SU-DHL-6 (cell line): Measurements from ENCODE around the gene LDB1.

Source experiments
- H2AFZ ChIP-seq: fragments of 200-600 bp; sonication (generic); 2 replicates; pipeline ENCODE4 v1.6.1; 2014; ENCODE audit warnings: low read depth, mild to moderate bottlenecking, moderate library complexity, mixed read lengths, antibody characterized with exemption, low read length; ENCODE audit not compliant: severe bottlenecking
- H3F3A ChIP-seq: fragments of 200-600 bp; shearing (Covaris generic); 2 replicates; pipeline ENCODE4 v1.6.0; 2016; ENCODE audit warnings: antibody characterized with exemption, mild to moderate bottlenecking; ENCODE audit not compliant: insufficient read depth
- H3K27ac ChIP-seq: fragments of 200-600 bp; sonication (generic); 2 replicates; pipeline ENCODE4 v1.5.1; 2016; ENCODE audit warnings: low read depth, mild to moderate bottlenecking, low read length, moderate library complexity, mixed read lengths
- H3K27me3 ChIP-seq: fragments of 200-600 bp; sonication (generic), shearing (Covaris generic); 2 replicates; pipeline ENCODE4 v1.6.0; 2014; ENCODE audit warnings: mild to moderate bottlenecking, low read length
- H3K36me3 ChIP-seq: fragments of 200-600 bp; sonication (generic); 2 replicates; pipeline ENCODE4 v1.6.1; 2014; ENCODE audit warnings: mild to moderate bottlenecking, low read length, mixed read lengths
- H3K4me2 ChIP-seq: fragments of 300-600, 200-600 bp; shearing (Covaris generic), sonication (generic); 2 replicates; pipeline ENCODE4 v1.6.0; 2014; ENCODE audit warnings: low read length, low read depth, mild to moderate bottlenecking; ENCODE audit not compliant: poor library complexity, severe bottlenecking
- H3K4me3 ChIP-seq: fragments of 200-600 bp; sonication (generic); 2 replicates; pipeline ENCODE4 v1.5.1; 2014; ENCODE audit warnings: antibody characterized with exemption, low read length, mild to moderate bottlenecking, mixed read lengths; ENCODE audit not compliant: insufficient read depth, poor library complexity, severe bottlenecking
- H3K79me2 ChIP-seq: fragments of 200-600 bp; sonication (generic); 2 replicates; pipeline ENCODE4 v1.6.1; 2014; ENCODE audit warnings: mild to moderate bottlenecking, low read length, moderate library complexity; ENCODE audit not compliant: insufficient read depth
- H3K9ac ChIP-seq: fragments of 200-600 bp; sonication (generic); 2 replicates; pipeline ENCODE4 v1.7.0; 2014; ENCODE audit warnings: mild to moderate bottlenecking, low read length
- H3K9me2 ChIP-seq: fragments of 200-600 bp; sonication (generic); replicated peaks from 2 replicates; pipeline ENCODE4 v1.6.1; 2014; ENCODE audit warnings: low read length; ENCODE audit not compliant: insufficient read depth
- H3K9me3 ChIP-seq: fragments of 200-600 bp; sonication (generic); 2 replicates; pipeline ENCODE4 v1.6.1; 2014; ENCODE audit warnings: low read length, mixed read lengths; ENCODE audit not compliant: insufficient read depth
- H4K20me1 ChIP-seq: fragments of 200-600 bp; sonication (generic); 2 replicates; pipeline ENCODE4 v1.6.1; 2014; ENCODE audit warnings: low read depth, mild to moderate bottlenecking, antibody characterized with exemption, low read length, moderate library complexity, mixed read lengths
- CTCF ChIP-seq: fragments of 200-600 bp; sonication (generic); IDR thresholded peaks from one replicate; pipeline ENCODE4 v1.5.1; 2017; ENCODE audit warnings: antibody characterized with exemption, mild to moderate bottlenecking, low read length, moderate library complexity; ENCODE audit not compliant: insufficient read depth, poor library complexity, severe bottlenecking
- EZH2phosphoT487 ChIP-seq: fragments of 200-600 bp; sonication (generic), shearing (Covaris generic); conservative IDR thresholded peaks from 2 replicates; pipeline ENCODE4 v1.6.1; 2018; ENCODE audit warnings: mild to moderate bottlenecking, antibody characterized with exemption, low read length, moderate library complexity, mixed read lengths

Gene LDB1

GRCh38 chr10:102106998-102107397, 13.2 kb downstream of the LDB1 start:
- H2AFZ ChIP-seq, result no peak overlapping the region
- no peaks in the 10 kb centered on the region for H3F3A ChIP-seq
- H3K36me3 ChIP-seq, result no peaks in the 10 kb centered on the region
- no peaks in the 10 kb centered on the region for H3K9me2 ChIP-seq
- no peaks in the 10 kb centered on the region for H3K9me3 ChIP-seq
- H4K20me1 ChIP-seq, result no peaks in the 10 kb centered on the region
- TF ChIP-seq CTCF (no peak), EZH2phosphoT487 (no peak)
- H3K27ac ChIP-seq, result no peak overlapping the region
- H3K4me3 ChIP-seq, result no peak overlapping the region
- H3K9ac ChIP-seq, result no peak overlapping the region
- no peak overlapping the region for H3K4me2 ChIP-seq
- no peaks in the 10 kb centered on the region for H3K27me3 ChIP-seq
- peaks cover 3% of the 10 kb centered on the region; the same call in 1 of the 2 replicates for H3K79me2 ChIP-seq

- H3K79me2 ChIP-seq, result no peaks in the 10 kb centered on the region
- H3K36me3 ChIP-seq, result no peaks in the 10 kb centered on the region
- no peaks in the 10 kb centered on the region for H3K9me3 ChIP-seq
- no peaks in the 10 kb centered on the region for H3F3A ChIP-seq
- H3K27me3 ChIP-seq, result no peaks in the 10 kb centered on the region
- no peak overlapping the region for H3K9ac ChIP-seq
- H2AFZ ChIP-seq, result no peak overlapping the region
- H3K27ac ChIP-seq, result no peak overlapping the region
- H3K4me2 ChIP-seq, result no peak overlapping the region
- no peaks in the 10 kb centered on the region for H3K9me2 ChIP-seq
- no peaks in the 10 kb centered on the region for H4K20me1 ChIP-seq
- no peak overlapping the region for H3K4me3 ChIP-seq
- TF ChIP-seq CTCF (no peak), EZH2phosphoT487 (no peak)
Measured at GRCh38 chr10:102102421-102102820, 17.7 kb downstream of the LDB1 start.

- no peaks in the 10 kb centered on the region for H3K9me3 ChIP-seq
- H3K79me2 ChIP-seq, result no peaks in the 10 kb centered on the region
- no peak overlapping the region for H2AFZ ChIP-seq
- H3K9ac ChIP-seq, result no peak overlapping the region
- no peaks in the 10 kb centered on the region for H3K36me3 ChIP-seq
- H4K20me1 ChIP-seq, result no peaks in the 10 kb centered on the region
- no peak overlapping the region for H3K4me2 ChIP-seq
- H3K9me2 ChIP-seq, result no peaks in the 10 kb centered on the region
- no peak overlapping the region for H3K4me3 ChIP-seq
- no peaks in the 10 kb centered on the region for H3F3A ChIP-seq
- no peaks in the 10 kb centered on the region for H3K27me3 ChIP-seq
- TF ChIP-seq EZH2phosphoT487 (no peak), CTCF (no peak)
- H3K27ac ChIP-seq, result no peak overlapping the region
Measured at GRCh38 chr10:102101152-102101551, 19.0 kb downstream of the LDB1 start.

- Histone ChIP-seq H3K9me3 (no peaks in the 10 kb centered on the region), H3K9ac (no peak overlapping the region), H3K4me2 (no peak overlapping the region), H3K4me3 (no peak overlapping the region), H3F3A (no peaks in the 10 kb centered on the region), H3K9me2 (no peaks in the 10 kb centered on the region), H3K27me3 (no peaks in the 10 kb centered on the region), H3K36me3 (no peaks in the 10 kb centered on the region), H2AFZ (no peak overlapping the region), H3K79me2 (no peaks in the 10 kb centered on the region), H4K20me1 (no peaks in the 10 kb centered on the region), H3K27ac (no peak overlapping the region)
- TF ChIP-seq EZH2phosphoT487, result no peak
- no peak for TF ChIP-seq CTCF
Measured at GRCh38 chr10:102096449-102096848, 23.7 kb downstream of the LDB1 start.
